Measurements from ENCODE around the gene GLDC.
"Not testable (repeated sequence)": the region's sequence is repeated elsewhere in the genome, so short reads cannot be mapped to it uniquely, and the experiment has no call there.

DNA sequence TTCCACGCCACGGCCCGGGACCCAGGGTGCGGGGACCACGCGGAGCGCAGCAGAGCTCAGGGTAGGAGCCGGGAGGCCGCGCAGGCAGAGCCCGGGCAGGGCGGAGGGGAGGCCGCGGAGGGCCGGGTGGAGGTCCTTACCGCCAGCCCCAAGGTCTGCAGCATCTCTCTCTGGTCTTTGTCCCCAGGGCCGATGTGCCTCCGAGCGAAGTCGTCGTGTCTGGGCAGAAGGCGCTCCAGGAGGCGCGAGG, 499 bp downstream of the GLDC start:
- not testable (repeated sequence) for TF ChIP-seq POLR2A, EP300 (IDR thresholded peaks at IDR 0.05)
- TF ChIP-seq, protein P1, sequence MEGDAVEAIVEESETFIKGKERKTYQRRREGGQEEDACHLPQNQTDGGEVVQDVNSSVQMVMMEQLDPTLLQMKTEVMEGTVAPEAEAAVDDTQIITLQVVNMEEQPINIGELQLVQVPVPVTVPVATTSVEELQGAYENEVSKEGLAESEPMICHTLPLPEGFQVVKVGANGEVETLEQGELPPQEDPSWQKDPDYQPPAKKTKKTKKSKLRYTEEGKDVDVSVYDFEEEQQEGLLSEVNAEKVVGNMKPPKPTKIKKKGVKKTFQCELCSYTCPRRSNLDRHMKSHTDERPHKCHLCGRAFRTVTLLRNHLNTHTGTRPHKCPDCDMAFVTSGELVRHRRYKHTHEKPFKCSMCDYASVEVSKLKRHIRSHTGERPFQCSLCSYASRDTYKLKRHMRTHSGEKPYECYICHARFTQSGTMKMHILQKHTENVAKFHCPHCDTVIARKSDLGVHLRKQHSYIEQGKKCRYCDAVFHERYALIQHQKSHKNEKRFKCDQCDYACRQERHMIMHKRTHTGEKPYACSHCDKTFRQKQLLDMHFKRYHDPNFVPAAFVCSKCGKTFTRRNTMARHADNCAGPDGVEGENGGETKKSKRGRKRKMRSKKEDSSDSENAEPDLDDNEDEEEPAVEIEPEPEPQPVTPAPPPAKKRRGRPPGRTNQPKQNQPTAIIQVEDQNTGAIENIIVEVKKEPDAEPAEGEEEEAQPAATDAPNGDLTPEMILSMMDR (IDR thresholded peaks at IDR 0.05), result not testable (repeated sequence)

Data from ovary (tissue), 3 donors.